Measurements from ENCODE around the gene VAV2. TPM values are rescaled to one million over a fixed set of nuclear protein-coding genes. Genes with fewer than 3 reads are reported as not detected.
"Not testable (repeated sequence)": the region's sequence is repeated elsewhere in the genome, so short reads cannot be mapped to it uniquely, and the experiment has no call there.

Gene VAV2
- total RNA-seq, 1 donor from 2014 or later: 7.6 TPM

DNA sequence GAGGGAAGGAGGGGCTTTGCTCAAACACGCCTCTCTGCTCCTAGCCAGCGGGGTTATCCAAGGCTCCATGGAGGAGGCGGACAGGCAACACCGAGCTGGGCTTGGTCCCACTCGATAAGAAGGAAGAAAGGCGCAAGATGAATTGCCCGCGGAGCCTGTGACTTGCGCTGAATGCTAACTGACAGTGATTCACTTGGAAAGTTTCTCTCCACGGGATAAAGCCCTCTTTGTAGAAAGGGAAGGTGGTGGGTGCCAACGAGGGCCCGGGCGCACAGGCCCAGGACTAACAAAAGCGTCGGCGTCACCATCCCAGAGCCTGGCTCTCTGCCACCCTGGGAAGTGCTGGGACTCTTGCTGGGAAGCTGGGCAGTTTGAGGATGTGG, 76.0 kb downstream of the VAV2 start:
- no peak for ATAC-seq
- DNase-seq (ENCODE audit: missing footprints): no peak
- intact Hi-C loops (cut with DNase I): loop anchor here (5.0 kb wide), 1 partner anchor 76 kb away; the partner anchor contains the start of gene VAV2

DNA sequence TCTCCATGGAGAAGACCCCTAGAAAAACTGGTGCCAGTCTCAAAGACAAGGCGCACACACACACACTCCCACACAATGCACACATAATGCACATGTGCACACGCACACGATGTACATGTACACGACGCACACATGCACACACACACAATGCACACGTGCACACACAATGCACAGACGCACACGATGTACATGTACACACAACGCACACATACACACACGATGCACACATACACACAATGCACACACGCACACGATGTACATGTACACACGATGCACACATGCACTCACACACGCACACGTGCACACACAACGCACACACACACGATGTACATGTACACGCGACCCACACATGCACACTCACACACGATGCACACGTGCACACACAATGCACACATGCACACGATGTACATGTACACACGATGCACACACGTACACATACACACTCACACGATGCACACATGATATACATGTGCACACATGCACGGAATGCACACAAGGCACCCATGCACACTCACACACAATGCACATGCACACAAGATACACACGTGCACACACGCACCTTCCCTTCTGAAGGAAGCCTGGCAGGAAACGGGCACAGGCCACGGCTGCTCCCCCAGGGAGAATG, 76.5 kb downstream of the VAV2 start:
- no peak for ATAC-seq
- intact Hi-C loops (cut with DNase I): loop anchor here (5.0 kb wide), 1 partner anchor 77 kb away; the partner anchor contains the start of gene VAV2

DNA sequence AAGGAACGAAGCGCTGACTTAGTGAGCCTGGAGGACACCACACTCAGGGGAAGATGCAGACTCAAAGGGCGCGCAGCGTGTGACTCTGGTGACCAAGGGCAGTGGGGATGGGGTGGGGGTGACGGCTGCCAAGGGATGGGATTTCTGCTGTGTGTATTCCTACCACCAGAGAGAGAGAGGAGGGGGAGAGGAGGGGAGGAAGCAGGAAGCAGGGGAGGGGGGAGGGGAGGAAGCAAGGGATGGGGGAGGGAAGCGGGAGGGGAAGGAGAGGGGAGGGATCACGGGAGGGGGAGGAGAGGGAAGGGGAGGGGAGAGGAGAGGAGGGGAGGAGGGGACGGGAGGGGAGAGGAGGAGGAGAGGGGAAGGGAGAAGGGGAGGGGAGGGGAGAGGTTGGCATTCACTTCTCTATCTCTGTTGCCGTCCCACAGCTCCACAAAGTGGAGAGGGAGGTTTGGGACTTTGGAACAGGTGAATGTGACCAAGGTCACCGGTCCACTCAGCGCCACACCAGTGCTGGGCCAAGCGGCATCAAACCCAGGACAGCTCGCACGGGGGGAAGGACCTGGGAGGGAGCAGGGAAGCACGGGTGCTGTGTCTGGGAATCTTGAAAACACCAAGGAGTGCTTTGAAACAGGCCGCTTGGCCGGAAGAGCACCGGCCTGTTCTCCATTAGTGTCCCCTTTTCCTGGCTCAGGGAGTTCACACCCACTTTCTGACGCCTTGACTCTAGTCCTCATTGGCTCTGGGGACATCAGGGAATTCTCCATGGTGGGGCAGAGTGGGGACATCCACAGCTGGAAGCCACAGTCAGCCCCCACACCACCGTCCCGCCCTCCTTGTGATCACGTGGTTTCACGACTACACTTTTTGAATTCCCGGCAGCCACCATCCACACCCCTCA, 77.4 kb downstream of the VAV2 start:
- intact Hi-C loops (cut with DNase I): loop anchor here (5.0 kb wide), 1 partner anchor 78 kb away; the partner anchor contains the start of gene VAV2
- DNase-seq (ENCODE audit: missing footprints) (no peak), ATAC-seq (no peak)

More for the DNA sequence above, 76.5 kb downstream of the VAV2 start:
- DNase-seq (ENCODE audit: missing footprints): no peak

DNA sequence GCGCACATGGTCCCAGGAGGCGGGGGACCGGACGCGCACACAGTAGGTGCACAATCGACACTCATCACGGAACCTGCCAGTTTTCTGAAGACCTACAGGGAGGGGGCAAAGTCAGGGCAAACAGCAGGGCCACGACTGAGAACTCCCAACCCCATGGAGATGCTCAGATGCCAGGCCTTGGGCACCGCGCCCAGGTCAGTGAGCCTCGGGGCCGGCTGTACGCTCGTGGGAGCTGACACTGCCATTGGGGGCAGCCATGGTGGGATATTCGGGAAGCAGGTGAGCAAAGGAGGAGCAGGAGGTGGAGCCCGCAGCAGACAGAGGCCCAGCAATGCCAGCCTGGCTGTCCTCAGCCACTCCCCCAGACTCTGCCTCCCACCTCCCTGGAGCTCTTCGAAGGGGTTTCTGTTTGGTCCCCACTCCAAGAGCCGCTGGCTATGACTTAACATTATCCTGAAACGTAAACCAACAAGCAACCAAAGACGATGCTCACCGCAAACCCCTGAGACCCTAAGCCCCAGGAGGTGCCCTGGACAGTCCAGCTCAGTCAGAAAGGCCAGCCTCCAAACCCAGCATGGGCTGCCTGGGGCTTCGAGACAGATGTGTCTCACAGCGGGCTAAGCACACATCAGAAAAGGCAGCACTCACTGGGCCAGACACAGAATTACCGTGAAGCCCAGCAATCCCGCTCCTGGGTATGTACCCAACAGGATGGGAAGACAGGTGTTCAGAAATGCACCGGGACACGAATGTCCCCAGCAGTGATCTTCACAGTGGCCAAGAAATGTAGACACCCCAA, 78.4 kb downstream of the VAV2 start:
- DNase-seq (ENCODE audit: missing footprints) (no peak), ATAC-seq (no peak)
- intact Hi-C loops (cut with DNase I): no loop called here

DNA sequence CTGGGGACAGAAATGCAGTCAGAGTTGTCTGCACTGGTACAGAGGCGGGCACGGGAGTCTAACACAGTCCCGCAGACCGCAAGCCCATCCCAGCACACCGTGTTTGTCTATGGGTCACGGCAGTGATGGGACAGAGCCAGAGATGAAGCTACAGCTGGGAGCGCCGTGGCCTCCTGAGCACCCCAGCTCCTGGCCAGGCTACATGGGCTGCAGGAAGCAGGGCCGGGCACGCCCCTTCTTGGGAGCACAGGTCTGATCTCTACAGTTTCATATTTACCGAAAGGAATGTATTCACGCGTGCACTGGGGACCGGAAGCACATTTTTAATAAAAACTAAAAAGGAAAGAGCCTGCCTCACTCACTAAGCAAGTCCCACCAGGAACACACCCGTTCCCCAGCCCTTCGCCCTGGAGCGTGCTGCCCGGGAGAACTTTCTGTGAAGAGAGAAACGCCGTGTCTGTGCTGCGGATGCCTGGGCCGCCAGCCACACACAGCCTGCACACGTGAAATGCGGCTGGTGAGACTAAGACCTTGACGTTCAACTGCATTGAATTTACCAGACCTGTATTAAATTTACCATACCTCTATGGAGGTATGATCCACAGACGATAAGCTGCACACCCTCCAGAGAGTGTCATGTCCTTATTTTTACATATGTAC, 81.1 kb downstream of the VAV2 start:
- ATAC-seq: no peak
- intact Hi-C loops (cut with DNase I): no loop called here
- DNase-seq (ENCODE audit: missing footprints): no peak

DNA sequence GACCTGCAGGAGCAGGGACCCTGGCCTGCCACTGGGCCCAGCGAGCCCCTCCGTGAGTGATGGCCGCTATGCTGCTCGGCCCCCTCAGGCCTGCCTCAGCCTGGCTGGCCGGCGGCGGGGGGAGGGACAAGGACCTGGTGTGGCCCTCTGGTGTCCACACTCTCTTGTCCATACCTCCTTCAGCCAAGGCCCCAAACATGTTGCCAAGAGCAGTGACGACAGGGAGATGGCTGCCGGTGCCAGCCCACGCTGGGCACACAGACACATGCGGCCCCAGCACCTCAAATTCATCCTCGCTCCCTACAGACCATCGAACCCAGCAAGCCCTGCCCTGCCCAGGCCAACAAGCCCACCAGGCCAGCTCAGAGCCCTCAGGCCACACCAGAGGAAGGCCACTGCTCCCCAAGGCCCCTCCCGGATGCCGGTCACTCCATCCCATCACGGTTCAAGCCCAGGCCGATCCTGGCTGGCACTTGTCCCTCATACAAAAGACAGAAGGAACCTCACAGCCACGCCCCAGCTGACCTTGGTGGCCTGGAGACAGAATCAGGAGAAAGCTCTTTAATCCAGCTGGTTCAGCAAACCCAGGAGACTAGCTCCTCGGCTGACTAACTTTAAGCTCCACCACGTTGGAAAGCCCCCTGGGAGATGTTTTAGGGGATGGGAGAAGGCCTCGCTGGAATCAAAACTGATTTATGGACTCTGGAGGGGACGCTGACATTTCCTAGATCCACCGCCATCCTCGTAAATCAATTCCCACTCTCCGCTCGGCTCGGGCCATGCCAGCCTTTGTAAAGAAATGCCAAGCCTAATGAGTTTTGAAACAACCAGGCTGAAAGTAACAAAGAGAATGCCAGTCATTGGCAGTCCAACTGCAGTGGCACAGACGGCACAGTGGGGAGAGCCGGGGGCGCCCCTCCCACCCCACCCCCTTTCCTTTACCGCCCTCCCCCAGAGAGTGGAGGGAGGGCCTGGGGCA, 84.9 kb downstream of the VAV2 start:
- ATAC-seq (no peak), DNase-seq (ENCODE audit: missing footprints) (no peak)
- intact Hi-C loops (cut with DNase I): no loop called here

DNA sequence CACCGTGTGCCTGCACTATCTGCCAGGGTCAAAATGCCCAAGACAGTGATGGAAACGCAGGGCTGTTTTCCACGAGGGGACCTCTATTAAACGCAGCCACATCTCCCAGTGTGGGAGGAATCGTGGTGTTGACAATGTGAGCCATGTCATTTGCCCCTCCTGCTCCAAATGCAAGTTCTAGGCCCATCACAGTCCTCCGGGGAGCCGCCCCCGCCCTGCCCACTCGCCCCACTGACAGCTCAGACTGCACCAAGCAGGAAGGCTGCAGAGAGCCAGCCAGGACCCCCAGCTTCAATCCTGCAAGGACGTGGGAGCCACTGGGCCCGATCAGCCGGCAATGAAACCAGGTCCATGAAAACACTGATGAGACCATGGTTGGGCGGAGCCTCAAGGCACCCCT, 85.9 kb downstream of the VAV2 start:
- intact Hi-C loops (cut with DNase I): no loop called here
- no peak for ATAC-seq

DNA sequence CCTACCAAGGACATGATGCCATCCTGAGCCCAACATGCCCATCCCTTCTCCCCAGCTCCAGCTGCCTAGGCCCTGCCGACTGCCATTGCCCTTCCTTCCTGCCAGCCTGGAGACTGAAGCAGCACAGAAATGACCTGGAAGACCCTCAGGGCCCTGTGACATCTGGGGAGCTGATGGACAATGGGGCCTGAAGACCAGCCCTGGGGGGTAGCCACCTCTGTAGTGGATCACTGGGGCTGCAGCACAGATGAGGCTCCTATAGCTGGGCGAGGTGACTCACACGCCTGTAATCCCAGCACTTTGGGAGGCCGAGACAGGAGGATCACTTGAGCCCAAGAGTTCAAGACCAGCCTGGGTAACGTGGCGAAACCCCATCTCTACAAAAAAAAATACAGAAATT, 86.6 kb downstream of the VAV2 start:
- ATAC-seq (no peak), DNase-seq (ENCODE audit: missing footprints) (no peak)
- intact Hi-C loops (cut with DNase I): no loop called here

More for the DNA sequence above, 85.9 kb downstream of the VAV2 start:
- DNase-seq (ENCODE audit: missing footprints): no peak

DNA sequence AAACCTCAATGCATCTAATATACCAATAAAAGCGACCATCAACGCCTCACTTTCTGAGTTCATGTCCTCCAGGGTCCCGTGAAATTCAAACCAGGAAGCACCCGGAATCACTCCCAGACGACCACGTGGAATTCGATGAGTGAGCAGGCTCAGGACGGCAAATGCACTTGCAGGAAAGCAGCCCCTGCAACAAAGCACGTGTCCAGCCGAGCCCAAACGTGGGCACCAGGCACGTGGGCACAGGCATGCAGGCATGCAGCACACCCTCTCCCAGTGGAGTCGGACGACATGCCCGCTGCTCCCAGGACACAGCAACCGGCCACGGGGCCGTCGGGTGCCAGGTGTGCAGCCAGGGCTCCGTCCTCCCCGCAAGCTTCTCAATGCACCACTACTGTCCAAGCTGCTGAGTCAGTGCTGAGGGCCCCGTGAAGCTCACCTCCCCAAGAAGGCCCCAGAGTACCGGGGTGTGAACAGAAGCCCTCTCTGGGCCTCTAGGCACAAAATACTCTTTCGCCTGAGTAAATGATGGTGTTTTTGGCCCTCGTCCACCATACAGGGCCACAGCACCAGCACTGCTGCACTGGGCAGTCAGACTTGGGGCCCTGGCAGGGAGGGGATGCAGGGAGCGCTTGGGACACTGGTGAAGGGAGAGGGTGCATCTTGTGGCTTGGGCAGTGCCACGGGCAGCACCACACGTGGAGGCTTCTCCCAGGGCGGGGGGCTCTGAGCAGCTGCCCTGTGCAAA, 87.6 kb downstream of the VAV2 start:
- intact Hi-C loops (cut with DNase I): no loop called here
- DNase-seq (ENCODE audit: missing footprints) (no peak), ATAC-seq (no peak)

DNA sequence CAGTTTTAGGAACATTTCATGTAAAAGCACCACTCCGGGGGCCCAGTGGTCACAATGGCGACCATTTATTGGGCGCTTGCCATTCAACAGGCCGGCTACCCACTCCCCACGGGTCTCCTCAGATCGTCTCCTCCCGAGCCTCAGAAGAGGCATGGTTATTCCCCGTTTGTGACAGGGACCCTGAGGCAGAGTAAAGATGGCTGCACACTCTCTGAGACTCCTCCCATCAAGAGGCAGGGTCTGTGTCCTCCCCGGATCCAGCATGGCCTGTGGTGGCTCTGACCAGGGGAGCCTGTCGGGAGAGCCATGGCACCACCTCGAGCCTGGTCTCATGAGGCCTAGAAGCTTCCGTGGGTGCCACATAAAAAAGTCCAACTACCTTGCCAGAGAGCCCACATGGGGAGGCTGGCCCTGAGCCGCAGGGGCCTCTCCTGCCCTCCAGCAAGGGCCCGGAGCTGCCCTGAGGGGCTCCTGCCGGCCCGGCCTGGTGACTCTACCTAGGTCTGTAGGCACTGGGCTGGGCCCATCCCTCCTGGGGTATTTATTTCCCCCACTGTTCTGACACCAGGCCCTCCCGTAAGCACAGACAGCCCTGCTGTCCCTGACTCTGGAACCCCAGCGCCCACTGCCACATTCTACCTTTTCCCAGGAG, 90.8 kb downstream of the VAV2 start:
- no peak for DNase-seq (ENCODE audit: missing footprints)
- intact Hi-C loops (cut with DNase I): no loop called here
- ATAC-seq: no peak

DNA sequence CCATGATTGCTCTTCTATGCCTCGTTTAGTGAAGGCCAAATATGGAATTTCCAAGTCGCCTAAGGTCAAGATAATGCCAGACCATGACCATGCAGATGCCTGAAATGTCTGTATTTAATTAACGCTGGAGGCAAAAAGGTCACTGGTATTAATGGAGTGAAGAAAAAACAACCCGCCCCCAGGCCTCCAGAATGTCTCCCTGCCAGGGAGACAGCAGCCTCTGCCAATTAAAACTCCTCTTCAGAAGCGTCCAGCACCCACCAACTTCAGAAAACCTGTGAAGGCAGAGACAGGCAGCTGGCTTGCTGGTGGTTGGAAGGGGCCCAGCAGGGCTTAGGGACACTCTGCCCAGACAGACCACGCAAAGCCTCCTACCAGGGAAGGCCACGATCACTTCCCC, 94.4 kb downstream of the VAV2 start:
- intact Hi-C loops (cut with DNase I): no loop called here
- ATAC-seq (no peak), DNase-seq (ENCODE audit: missing footprints) (no peak)

DNA sequence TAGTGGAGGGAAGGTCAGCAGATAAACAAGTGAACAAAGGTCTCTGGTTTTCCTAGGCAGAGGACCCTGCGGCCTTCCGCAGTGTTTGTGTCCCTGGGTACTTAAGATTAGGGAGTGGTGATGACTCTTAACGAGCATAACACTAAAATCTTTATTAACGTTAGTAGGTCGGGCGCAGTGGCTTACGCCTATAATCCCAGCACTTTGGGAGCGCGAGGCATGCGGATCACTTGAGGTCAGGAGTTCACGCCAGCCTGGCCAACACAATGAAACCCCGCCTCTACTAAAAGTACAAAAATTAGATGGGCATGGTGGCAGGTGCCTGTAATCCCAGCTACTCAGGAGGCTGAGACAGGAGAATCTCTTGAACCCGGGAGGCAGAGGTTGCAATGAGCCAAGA, 96.1 kb downstream of the VAV2 start:
- ATAC-seq; intact Hi-C loops (cut with DNase I); DNase-seq (ENCODE audit: missing footprints): not testable (repeated sequence)

DNA sequence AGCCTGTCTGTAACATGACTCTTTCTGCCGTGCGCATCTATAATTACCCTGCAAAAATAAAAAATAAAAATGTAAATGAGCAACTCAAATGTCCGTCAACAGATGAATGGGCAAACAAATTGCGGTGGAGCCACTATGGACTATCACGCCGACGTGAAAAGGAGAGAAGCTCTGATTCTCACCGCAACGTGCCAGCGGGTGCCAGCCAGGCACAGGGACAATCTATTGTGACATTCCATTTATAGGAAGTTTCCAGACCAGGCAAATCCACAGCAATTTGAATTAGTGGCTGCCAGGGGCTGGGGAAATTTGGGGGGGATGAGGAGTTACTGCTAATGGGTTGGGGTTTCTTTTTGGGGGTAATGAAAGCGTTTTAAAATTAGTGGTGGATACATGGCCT, 96.8 kb downstream of the VAV2 start:
- ATAC-seq: no peak
- no peak for DNase-seq (ENCODE audit: missing footprints)
- intact Hi-C loops (cut with DNase I): no loop called here

DNA sequence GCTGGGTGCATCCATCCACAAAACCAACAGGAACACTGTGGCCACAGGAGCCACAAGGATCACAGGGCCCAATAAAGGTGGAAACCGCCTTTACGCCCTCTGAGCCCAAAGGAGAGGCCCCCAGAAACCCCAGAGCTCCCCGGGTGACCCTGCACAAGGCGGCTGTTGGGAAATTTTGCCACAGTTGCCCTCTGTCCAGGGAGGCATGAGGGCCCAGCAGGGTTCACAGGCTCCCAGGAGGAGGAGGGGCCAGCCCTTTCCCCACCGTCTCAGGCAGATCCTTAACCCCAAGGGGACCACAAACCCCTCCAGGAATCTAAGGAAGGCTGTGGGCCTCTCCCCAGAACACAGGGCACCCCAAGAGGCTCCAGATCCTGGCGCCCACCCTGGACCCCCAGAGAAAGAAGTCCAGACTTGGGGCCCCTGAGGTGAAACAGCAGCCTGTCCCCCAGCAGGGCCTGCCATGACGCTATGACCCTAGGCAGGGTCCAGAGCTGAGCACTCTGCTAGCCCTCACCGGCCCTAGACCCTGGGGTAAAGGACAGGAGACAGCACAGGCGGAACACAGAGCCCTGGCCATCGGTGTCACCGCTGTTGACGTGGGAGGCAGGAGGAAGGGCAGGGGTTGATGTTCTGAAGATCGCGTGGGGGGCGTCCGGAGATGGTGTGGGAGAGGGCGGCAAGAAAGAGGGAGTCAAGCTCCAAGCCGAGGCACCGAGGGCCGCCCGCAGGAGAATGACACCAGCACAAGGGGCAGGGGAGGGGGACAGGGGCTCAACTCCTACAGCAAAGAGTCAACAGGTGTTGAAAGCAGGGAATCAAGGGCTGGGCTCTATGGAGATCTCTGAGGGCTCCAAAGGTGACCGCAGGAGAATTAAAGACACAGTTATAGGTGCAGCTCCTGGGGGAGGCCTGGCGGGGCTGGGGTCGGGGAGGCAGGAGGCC, 97.5 kb downstream of the VAV2 start:
- intact Hi-C loops (cut with DNase I): no loop called here
- no peak for DNase-seq (ENCODE audit: missing footprints)

DNA sequence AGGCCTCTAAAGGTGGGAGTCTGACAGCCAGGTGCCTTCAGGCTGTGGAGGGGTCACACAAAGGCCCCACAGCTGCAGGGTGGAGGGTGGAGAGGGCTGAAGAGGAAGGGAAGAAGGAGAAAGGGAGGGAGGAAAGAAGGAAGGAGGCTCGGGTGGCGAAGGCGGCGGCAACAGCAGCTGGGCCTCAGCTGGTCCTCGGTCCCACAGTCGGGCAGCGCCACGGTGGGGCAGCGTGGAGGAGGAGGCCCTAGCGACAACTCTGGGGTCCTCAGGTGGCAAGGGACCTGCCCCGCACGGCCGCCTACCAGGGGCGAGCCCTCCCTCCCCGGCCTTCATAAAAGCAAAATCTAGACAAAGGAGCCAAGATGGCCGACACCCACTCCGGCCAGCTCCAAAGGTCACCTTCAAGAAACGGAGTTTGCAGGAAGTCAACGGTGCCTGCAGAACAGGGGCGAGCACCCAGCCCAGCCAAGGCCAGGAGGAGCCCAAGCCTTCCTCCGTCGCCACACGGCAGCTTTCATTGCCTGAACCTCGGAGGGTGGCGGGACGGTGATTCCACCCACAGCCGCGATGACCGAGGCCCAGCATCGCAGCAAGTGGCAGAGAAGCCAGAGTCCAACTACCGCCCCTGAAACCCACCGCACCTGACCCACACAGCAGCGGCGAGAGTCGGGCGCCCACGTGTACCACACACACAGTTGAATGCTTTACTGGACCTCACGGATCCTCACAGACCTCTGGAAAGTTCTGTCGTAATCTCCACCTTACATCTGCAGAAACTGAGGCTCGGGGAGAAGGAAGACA, 98.7 kb downstream of the VAV2 start:
- intact Hi-C loops (cut with DNase I): no loop called here
- DNase-seq (ENCODE audit: missing footprints) (no peak), ATAC-seq (no peak)

More for the DNA sequence above, 97.5 kb downstream of the VAV2 start:
- no peak for ATAC-seq

Measured in Right ventricle myocardium inferior (tissue), 1 donor.